ENCODE data around the gene FAM89B. TPM values are rescaled to one million over a fixed set of nuclear protein-coding genes. Genes with fewer than 3 reads are reported as not detected.

Gene FAM89B
- total RNA-seq, 3 donors from 2014 or later: 26.4 to 61.2 (median 28.5) TPM

Other genes with a start within 250 kb of the FAM89B start
- 10 to 100 TPM; 32.8 to 62.9 (median 35.5) TPM for gene DPF2, start 238.7 kb upstream of the FAM89B start, total RNA-seq
- under 1 TPM in 2 of 3 donors, not detected in 1; 0.14 to 0.53 TPM for gene TIGD3, start 217.8 kb upstream of the FAM89B start, total RNA-seq
- 10 to 100 TPM in 2 of 3 donors, 1 to 10 TPM in 1; 8.0 to 10.5 (median 10.1) TPM for gene SLC25A45, start 189.9 kb upstream of the FAM89B start, total RNA-seq
- gene FRMD8, start 185.9 kb upstream of the FAM89B start, total RNA-seq: 10 to 100 TPM; 27.1 to 44.1 (median 42.3) TPM
- 1,000 to 10,000 TPM; 1,133 to 1,409 (median 1,237) TPM for gene NEAT1, start 149.7 kb upstream of the FAM89B start, total RNA-seq
- gene MALAT1, start 73.5 kb upstream of the FAM89B start, total RNA-seq: over 10,000 TPM; 10,779 to 14,350 (median 11,224) TPM
- gene SCYL1, start 47.5 kb upstream of the FAM89B start, total RNA-seq: 10 to 100 TPM; 60.1 to 77.4 (median 60.3) TPM
- gene LTBP3, start 14.2 kb upstream of the FAM89B start, total RNA-seq: 100 to 1,000 TPM in 1 of 3 donors, 10 to 100 TPM in 2; 22.6 to 133 (median 36.7) TPM
- gene ZNRD2, start 2.1 kb upstream of the FAM89B start, total RNA-seq: 10 to 100 TPM; 20.9 to 24.6 (median 21.0) TPM
- 100 to 1,000 TPM in 1 of 3 donors, 10 to 100 TPM in 2; 65.8 to 208 (median 65.9) TPM for gene EHBP1L1, start 3.5 kb downstream of the FAM89B start, total RNA-seq
- gene KCNK7, start 23.3 kb downstream of the FAM89B start, total RNA-seq: 1 to 10 TPM in 2 of 3 donors, under 1 TPM in 1; 0.49 to 1.7 (median 1.5) TPM
- 100 to 1,000 TPM in 1 of 3 donors, 10 to 100 TPM in 2; 81.6 to 109 (median 95.7) TPM for gene MAP3K11, start 41.7 kb downstream of the FAM89B start, total RNA-seq
- 10 to 100 TPM; 42.5 to 53.4 (median 47.5) TPM for gene PCNX3, start 43.2 kb downstream of the FAM89B start, total RNA-seq
- 10 to 100 TPM; 23.2 to 52.5 (median 28.1) TPM for gene SIPA1, start 65.6 kb downstream of the FAM89B start, total RNA-seq
- gene RELA, start 90.4 kb downstream of the FAM89B start, total RNA-seq: 10 to 100 TPM; 69.1 to 89.6 (median 71.0) TPM
- gene KAT5, start 139.7 kb downstream of the FAM89B start, total RNA-seq: 10 to 100 TPM; 70.9 to 92.0 (median 90.5) TPM
- 10 to 100 TPM; 25.9 to 61.9 (median 28.8) TPM for gene RNASEH2C, start 148.3 kb downstream of the FAM89B start, total RNA-seq
- 10 to 100 TPM; 21.2 to 21.8 (median 21.3) TPM for gene AP5B1, start 208.4 kb downstream of the FAM89B start, total RNA-seq
- 10 to 100 TPM; 16.5 to 48.6 (median 34.3) TPM for gene OVOL1, start 214.5 kb downstream of the FAM89B start, total RNA-seq

Measured in mucosa of descending colon (tissue), 3 donors.